Neural progenitor cell (in vitro differentiated cells): Measurements from ENCODE around the gene LRIG3.

Experiments
- CTCF ChIP-seq: fragments of 200-600 bp; sonication (generic); IDR thresholded peaks from 2 replicates; pipeline ENCODE4 v1.5.1; 2017; ENCODE audit warnings: antibody characterized with exemption, mild to moderate bottlenecking
- EZH2 ChIP-seq: fragments of 200-600 bp; sonication (generic); IDR thresholded peaks from 2 replicates; pipeline ENCODE4 v1.6.1; 2017; ENCODE audit warnings: antibody characterized with exemption, mild to moderate bottlenecking, moderate library complexity

GRCh38 chr12:58961166-58961565 lies 40.9 kb upstream of the LRIG3 start:
- TF ChIP-seq CTCF (no peak), EZH2 (no peak)
